OCI-LY7 (cell line): ENCODE results near the gene BCAR1. TPM values are rescaled to one million over a fixed set of nuclear protein-coding genes. Genes with fewer than 3 reads are reported as not detected.

Experiments
- BruUV-seq: library from RNA; stranded (reverse); fragments of 400-500 nt; replicated peaks from 2 replicates; lab custom pipeline; 2021; lab: Mats Ljungman, UMichigan
- CTCF ChIA-PET: fragments of 300-600 bp; sonication (Branson Sonifier 250); formaldehyde crosslinking; loops from one replicate; lab custom pipeline; 2022; ENCODE audit warnings: antibody characterized with exemption; ENCODE audit not compliant: unreplicated experiment; lab: Charles Lee
- POLR2A ChIA-PET: fragments of 300-600 bp; sonication (Branson Sonifier 250); formaldehyde crosslinking; loops from one replicate; lab custom pipeline; 2022; ENCODE audit warnings: antibody characterized with exemption; lab: Charles Lee
- DNase-seq: peaks from one replicate; pipeline ENCODE4 v3.0.0-alpha.2; 2015; ENCODE audit warnings: low spot score
- H2AFZ ChIP-seq: fragments of 200-600 bp; sonication (generic), shearing (Covaris generic); 2 replicates; pipeline ENCODE4 v1.6.1; 2014; ENCODE audit warnings: mild to moderate bottlenecking, antibody characterized with exemption, low read length, moderate library complexity
- H3K27ac ChIP-seq: fragments of 200-600 bp; sonication (generic); 2 replicates; pipeline ENCODE4 v1.5.1; 2014; ENCODE audit warnings: mixed run types, low read depth, mild to moderate bottlenecking, moderate library complexity, low read length, inconsistent platforms; ENCODE audit not compliant: poor library complexity, severe bottlenecking
- H3K36me3 ChIP-seq: fragments of 200-600 bp; sonication (generic); 2 replicates; pipeline ENCODE4 v1.6.1; 2014; ENCODE audit warnings: mild to moderate bottlenecking, antibody characterized with exemption, low read length, moderate library complexity, mixed read lengths; ENCODE audit not compliant: insufficient read depth
- H3K4me1 ChIP-seq: fragments of 200-600 bp; sonication (generic); 2 replicates; pipeline ENCODE4 v1.5.1; 2014; ENCODE audit warnings: mild to moderate bottlenecking, low read length; ENCODE audit not compliant: insufficient read depth, poor library complexity, severe bottlenecking
- H3K4me2 ChIP-seq: fragments of 200-600 bp; sonication (generic); 2 replicates; pipeline ENCODE4 v1.6.1; 2014; ENCODE audit warnings: mild to moderate bottlenecking, low read length
- H3K4me3 ChIP-seq: fragments of 200-600 bp; sonication (generic); 2 replicates; pipeline ENCODE4 v1.5.1; 2014; ENCODE audit warnings: mild to moderate bottlenecking, low read depth, low read length; ENCODE audit not compliant: poor library complexity, severe bottlenecking
- H3K79me2 ChIP-seq: fragments of 200-600 bp; sonication (generic); 2 replicates; pipeline ENCODE4 v1.6.1; 2016; ENCODE audit warnings: low read depth, mild to moderate bottlenecking, low read length, moderate library complexity, mixed read lengths; ENCODE audit not compliant: insufficient read depth
- H3K9me2 ChIP-seq: fragments of 200-600 bp; sonication (generic); 2 replicates; pipeline ENCODE4 v1.6.1; 2016; ENCODE audit warnings: mild to moderate bottlenecking, low read length, mixed read lengths; ENCODE audit not compliant: insufficient read depth
- H3K9me3 ChIP-seq: fragments of 200-600 bp; sonication (generic); 2 replicates; pipeline ENCODE4 v1.6.1; 2014; ENCODE audit warnings: mild to moderate bottlenecking, mixed run types, low read length, mixed read lengths
- H4K20me1 ChIP-seq: fragments of 200-600 bp; sonication (generic); 2 replicates; pipeline ENCODE4 v1.6.1; 2014; ENCODE audit warnings: mild to moderate bottlenecking, antibody characterized with exemption, low read length, moderate library complexity, mixed read lengths; ENCODE audit not compliant: insufficient read depth
- CTCF ChIP-seq: fragments of 200-600 bp; sonication (generic); conservative IDR thresholded peaks from 2 replicates; pipeline ENCODE4 v1.5.1; 2014; ENCODE audit warnings: mild to moderate bottlenecking, antibody characterized with exemption, low read length, moderate library complexity, mixed read lengths
- EZH2phosphoT487 ChIP-seq: fragments of 200-600 bp; sonication (generic); IDR thresholded peaks from 2 replicates; pipeline ENCODE4 v1.6.1; 2018; ENCODE audit warnings: low read depth, borderline replicate concordance, mild to moderate bottlenecking, mixed run types, antibody characterized with exemption, low read length, moderate library complexity, mixed read lengths
- intact Hi-C: fragments of 100-400 bp; cut with micrococcal nuclease; formaldehyde crosslinking; loops from one replicate; pipeline ENCODE4 v1.10.0; 2022; ENCODE audit not compliant: unreplicated experiment
- total RNA-seq, 2 experiments: library from RNA; depleted of rRNA in 1 of 2; stranded (reverse); fragments of >200 nt in 1 of 2; shearing (Covaris generic) in 1 of 2; gene quantifications; 2 replicates each; pipeline ENCODE4 v1.2.3, GENCODE V29; 2014 to 2022

BCAR1 gene
- total RNA-seq, 2 experiments from 2014 or later = 10.0 to 15.1 TPM

GRCh38 chr16:75260851-75261589 lies 9.6 kb upstream of the BCAR1 start:
- ChIA-PET CTCF (no interaction called here), POLR2A (no interaction called here)
- Histone ChIP-seq H3K79me2 (no peaks in the 10 kb centered on the region), H3K27ac (no peak overlapping the region), H3K4me1 (no peaks in the 10 kb centered on the region), H3K9me2 (no peaks in the 10 kb centered on the region), H4K20me1 (no peaks in the 10 kb centered on the region), H3K9me3 (no peaks in the 10 kb centered on the region), H3K4me2 (no peak overlapping the region), H2AFZ (no peak overlapping the region), H3K4me3 (no peak overlapping the region), H3K36me3 (no peaks in the 10 kb centered on the region)
- TF ChIP-seq EZH2phosphoT487 = no peak
- no peak for TF ChIP-seq CTCF
- intact Hi-C loops = no loop called here
- BruUV-seq = no TSS peak
- DNase-seq = no peak

GRCh38 chr16:75258807-75259141 lies 7.3 kb upstream of the BCAR1 start:
- Histone ChIP-seq H3K27ac (no peak overlapping the region), H3K9me3 (no peaks in the 10 kb centered on the region), H3K36me3 (no peaks in the 10 kb centered on the region), H3K4me1 (no peaks in the 10 kb centered on the region), H3K4me3 (no peak overlapping the region), H4K20me1 (no peaks in the 10 kb centered on the region), H2AFZ (no peak overlapping the region), H3K4me2 (no peak overlapping the region), H3K79me2 (no peaks in the 10 kb centered on the region), H3K9me2 (no peaks in the 10 kb centered on the region)
- no peak for TF ChIP-seq CTCF
- TF ChIP-seq EZH2phosphoT487 = no peak
- no TSS peak for BruUV-seq
- DNase-seq = no peak
- intact Hi-C loops = no loop called here
- ChIA-PET POLR2A (no interaction called here), CTCF (no interaction called here)

GRCh38 chr16:75257886-75258806 lies 6.7 kb upstream of the BCAR1 start:
- no peaks in the 10 kb centered on the region for H3K79me2 ChIP-seq

More at GRCh38 chr16:75257886-75258806, 6.7 kb upstream of the BCAR1 start:
- no peak overlapping the region for H2AFZ ChIP-seq
- H3K27ac ChIP-seq = no peak overlapping the region
- CTCF ChIA-PET = no interaction called here
- TF ChIP-seq CTCF (no peak), EZH2phosphoT487 (no peak)
- POLR2A ChIA-PET = no interaction called here
- H3K9me2 ChIP-seq = no peaks in the 10 kb centered on the region
- BruUV-seq = no TSS peak
- no peak overlapping the region for H3K4me2 ChIP-seq
- DNase-seq = no peak
- H3K4me3 ChIP-seq = no peak overlapping the region
- no peaks in the 10 kb centered on the region for H3K4me1 ChIP-seq
- no peaks in the 10 kb centered on the region for H4K20me1 ChIP-seq
- H3K36me3 ChIP-seq = no peaks in the 10 kb centered on the region
- no peaks in the 10 kb centered on the region for H3K9me3 ChIP-seq
- intact Hi-C loops = no loop called here
